NCI-H2029 (cell line): Measurements from ENCODE around the gene ZBTB46.
"Not testable (repeated sequence)": the region's sequence is repeated elsewhere in the genome, so short reads cannot be mapped to it uniquely, and the experiment has no call there.

ENCODE experiments used
- DNase-seq: peaks from one replicate; lab custom pipeline; 2025; lab: John Stamatoyannopoulos, UW

Gene ZBTB46

DNA sequence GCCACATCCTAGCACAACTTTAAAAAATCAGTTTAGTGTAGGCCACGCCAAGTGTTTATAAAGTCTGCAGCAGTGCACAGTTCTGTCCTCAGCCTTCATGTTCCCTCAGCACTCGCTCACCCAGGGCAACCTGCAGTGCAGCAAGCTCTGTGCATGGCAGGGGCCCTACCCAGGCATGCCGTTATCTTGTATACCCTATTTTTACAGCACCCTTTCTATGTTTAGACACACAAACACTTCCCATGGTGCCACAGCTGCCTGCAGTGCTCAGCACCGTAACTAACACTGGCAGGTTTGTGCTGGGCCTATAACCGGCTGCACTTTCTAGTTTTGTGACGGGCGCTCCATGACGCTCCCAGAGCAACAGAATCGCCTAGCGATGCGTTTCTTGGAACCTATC, 43.8 kb downstream of the ZBTB46 start:
- no peak for DNase-seq

DNA sequence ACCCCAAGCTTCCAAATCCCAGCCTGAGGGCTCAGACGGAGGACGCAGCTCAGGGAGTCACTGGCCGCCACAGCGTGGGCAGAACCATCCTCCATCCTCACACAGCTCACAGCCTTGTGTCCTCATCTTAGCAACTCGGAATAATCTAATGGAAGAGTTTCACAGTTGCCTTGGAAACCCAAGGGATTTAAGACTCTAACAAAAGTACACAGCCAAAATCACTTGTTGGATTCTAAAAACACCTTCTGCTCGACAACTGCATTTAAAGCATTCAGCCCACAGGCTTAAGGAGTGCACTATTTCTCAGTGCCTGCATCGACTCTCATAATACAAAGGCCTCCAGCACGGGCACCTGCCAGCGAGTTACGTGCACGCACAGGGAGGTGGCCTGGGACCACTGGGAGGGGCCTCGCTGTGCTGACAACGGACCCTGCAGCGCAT, 45.4 kb downstream of the ZBTB46 start:
- DNase-seq = no peak

DNA sequence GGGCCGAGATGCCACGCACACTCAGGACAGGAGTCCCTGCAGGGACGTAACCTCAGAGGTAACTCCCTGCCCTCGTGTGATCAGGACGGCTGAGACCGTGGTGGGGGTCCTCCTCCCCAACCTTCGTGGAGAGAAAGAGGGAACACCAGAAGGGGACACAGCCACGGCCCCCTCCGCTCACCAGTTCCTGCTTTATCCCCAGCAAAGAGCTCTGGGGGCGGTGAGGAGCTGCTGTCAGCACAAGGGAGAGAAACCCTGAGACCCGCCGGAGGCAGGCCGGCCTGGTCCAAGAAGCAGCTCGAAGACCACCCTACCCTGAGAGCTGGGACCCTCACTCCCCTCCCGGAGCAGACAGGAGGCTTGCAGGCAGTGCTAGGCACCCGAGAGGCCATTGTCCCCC, 47.1 kb downstream of the ZBTB46 start:
- no peak for DNase-seq

DNA sequence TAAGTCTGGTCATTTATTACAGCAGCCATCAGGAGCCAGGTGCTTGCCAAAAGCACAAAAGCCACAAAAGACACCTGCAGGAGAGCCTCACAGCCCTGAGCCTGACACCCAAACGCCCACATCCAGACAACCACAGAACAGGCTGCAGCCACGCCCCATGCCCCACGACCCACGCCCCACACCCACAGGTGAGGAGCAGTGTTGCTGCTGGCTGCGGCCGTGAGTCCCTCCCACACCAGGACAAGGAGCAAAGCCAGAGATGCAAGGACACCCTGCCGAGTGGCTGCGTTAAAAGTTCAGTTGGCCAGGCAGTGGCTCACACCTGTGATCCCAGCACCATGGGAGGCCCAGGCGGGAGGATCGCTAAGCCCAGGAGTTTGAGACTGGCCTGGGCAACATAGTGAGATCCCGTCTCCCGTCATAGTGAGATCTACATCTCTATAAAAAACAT, 48.5 kb downstream of the ZBTB46 start:
- no peak for DNase-seq

DNA sequence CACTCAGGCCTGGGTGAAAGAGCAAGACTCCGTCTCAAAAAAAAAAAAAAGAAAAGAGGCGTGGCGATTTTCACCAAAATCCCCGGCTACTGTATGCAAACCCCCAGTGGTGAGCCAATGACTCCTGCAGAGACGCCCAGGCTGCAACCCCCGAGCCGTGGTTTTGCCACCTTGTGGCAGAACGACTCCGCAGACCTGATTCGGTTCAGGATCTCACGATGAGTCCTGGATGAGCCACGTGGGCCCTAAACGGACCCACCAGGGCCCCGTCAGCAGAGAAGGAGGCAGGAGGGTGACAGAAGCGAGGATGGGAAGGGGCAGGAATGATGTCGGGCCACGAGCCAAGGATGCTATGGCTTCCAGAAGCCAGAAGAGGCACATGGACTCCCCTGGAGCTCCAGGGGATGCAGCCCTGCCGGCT, 49.0 kb downstream of the ZBTB46 start:
- no peak for DNase-seq

DNA sequence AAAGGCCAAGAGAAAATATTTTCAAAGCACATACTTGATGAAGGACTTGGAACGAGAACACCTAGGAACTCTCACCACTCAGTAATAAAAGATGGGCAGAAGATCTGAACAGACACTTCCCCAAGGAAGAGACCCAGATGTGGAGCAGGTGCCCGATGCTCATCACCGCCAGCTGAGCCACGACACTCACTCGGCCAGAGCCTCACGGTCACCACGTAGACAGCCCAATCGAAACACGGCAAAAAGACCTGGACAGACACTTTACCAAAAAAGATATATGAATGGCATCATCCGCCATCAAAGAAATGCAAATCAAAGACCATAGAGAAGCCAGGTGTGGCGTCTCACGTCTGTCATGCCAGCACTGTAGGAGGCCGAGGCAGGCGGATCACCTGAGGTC, 49.9 kb downstream of the ZBTB46 start:
- no peak for DNase-seq

DNA sequence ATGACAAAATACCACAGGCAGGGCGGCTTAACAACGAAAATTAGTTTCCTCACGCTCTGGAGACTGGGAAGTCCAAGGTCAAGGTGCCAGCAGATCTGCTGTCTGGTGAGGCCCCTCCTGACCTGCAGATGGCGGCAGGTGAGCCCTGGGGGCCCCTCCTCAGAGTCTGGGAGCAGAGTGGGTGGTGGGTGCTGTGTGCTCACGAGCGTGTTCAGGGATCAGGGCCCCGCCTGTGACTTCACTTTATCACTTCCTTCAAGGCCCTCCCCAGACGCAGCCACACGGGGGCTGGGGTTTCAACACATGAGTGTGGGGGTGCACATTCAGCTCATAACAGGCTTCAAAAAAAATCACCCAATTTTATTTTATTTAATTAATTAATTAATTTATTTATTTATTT, 52.2 kb downstream of the ZBTB46 start:
- no peak for DNase-seq

DNA sequence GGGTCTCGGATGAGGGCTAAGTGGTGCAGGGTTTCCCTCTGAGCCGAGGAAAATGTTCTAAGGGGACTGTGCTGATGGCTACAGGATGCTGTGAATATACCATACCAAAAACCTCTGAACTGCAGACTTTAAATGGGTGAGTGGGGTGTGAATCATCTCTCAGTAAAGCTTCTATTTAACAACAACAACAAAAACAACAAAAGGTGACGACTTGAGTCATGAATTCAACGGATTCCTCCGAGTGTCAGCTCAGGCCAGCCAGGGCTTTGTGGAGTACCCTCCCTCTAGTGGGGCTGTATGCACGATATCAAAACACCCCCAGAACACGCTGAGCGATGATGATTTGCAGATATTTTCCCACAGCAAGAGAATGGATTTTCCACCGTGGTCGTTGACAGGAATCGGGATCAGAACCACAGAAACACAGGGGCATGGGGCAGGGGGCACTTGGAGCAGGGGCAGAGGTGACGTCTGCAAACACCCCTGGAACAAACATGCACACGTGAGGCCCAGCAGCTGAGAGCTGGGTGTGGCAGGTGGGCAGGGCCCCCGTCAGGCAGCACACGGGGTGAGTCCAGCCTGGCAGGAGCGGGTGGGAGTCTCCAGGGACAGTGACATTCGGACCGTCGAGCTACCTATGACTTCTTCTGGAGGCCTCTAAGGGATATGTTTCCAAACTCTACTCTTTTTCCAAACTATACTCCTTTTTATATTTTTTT, 52.9 kb downstream of the ZBTB46 start:
- no peak for DNase-seq

DNA sequence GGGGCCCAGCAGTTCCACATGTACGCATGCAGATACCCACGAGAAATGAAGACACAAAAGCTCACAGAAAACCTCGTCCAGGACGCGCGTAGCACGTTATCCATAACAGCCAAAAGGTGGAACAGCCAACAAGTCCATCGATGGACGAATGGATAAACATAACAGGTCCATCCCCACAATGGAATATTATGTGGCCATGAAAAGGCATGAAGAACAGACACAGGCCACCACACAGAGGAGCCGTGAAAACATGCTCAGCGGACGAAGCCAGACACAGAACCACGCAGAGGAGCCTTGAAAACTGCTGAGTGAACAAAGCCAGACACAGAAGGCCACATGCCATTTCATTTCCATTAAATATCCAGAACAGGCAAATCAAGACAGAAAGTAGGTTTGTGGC, 53.5 kb downstream of the ZBTB46 start:
- no peak for DNase-seq

DNA sequence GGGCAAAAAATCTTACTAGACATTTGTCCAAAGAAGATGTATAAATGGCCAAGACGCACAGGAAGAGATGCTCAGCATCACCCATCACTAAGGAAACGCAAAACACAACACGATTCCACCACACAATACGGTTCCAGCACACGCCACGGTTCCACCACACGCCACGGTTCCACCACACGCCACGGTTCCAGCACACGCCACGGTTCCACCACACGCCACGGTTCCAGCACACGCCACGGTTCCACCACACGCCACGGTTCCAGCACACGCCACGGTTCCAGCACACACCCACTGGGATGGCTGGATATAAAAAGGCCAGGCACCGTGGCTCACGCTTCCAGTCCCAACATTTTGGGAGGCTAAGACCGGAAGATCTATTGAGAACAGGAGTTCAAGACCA, 54.2 kb downstream of the ZBTB46 start:
- DNase-seq = not testable (repeated sequence)

DNA sequence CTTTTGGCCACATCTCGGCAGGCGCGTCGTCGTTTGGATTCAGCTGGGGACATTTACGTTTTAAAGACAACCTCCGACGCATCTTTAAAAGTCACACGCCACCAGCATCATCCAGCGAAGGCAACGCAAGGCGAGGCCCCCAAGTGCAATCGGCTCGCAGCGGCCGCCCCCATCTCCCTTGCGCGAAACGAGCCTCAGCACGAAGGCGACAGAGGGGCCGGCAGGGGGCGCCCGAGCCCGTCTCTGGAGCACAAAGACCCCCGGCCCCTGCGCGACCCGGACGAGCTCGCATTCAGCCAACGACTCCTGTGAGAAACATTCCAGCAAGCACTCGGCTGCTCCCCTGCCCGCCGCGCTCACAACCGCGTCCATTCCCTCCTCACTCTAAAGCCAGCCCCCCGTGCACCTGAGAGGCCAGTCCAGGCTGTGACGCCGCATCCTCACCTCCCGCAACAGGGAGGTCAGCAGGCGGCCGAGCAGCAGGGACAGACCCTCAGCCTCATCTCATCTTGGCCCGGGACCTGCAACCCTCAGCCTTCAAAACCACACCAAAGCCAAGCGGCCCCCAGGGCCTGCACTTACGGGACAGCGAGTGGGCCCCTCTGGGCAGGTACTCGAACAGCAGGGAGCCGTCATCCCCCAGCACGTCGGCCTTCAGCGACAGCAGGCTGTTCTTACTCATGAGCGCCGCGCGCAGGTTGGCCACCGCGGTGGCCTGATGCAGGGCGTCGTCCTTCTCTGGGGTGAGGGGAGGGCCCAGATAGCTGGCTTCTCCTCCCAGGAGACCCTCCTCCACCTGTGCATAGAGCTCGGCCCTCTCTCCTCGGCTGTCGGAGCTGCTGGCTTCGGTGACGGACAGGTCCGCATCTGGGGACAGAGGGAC, 55.7 kb downstream of the ZBTB46 start:
- DNase-seq = no peak

DNA sequence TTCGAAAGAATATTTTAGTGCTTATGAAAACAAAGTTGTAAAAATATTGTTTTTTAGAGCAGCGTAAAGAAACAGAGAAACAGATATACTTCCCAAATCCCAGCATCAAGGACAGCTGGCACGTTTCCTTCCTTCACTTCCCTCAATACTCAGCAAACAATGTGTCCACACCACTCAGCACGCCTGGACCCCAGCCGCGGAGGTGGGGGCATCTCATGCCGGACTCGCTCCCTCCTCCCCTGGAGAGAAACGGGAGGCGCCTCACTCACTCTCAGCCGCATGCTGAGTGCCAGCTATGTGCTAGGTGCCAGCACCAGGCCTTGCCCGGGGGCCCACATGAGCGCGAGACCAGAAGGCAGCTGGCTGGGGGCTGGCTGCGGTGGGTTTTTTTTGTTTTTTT, 56.8 kb downstream of the ZBTB46 start:
- no peak for DNase-seq

DNA sequence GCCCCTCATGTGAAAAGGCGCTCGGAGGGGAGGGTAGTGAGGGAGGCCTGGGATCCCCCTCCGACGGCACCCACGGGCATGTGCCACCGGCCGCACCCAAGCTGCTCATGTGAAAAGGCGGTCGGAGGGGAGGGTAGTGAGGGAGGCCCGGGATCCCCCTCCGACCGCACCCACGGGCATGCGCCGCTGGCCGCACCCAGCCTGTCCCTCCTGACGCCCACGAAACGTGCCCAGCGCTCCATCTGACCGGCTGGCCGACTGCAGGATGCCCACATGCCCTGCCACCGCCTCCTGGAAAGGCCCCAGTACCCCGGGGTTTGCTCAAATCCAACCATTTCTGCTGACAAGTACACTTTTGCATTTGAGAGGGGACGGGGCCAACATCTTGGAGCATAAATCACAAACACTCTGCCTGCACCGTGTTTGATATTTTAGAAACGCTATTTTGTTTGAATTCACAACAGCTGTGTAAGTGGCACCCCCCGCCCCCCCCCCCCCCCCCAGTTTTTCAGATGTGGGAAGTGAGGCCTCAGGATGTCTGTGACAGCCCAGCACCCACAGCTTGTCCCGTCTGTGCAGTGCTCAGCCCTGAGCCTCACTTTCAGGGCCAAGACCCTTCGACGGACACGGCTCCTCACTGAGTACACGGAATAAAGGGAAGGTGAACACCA, 57.4 kb downstream of the ZBTB46 start:
- no peak for DNase-seq

DNA sequence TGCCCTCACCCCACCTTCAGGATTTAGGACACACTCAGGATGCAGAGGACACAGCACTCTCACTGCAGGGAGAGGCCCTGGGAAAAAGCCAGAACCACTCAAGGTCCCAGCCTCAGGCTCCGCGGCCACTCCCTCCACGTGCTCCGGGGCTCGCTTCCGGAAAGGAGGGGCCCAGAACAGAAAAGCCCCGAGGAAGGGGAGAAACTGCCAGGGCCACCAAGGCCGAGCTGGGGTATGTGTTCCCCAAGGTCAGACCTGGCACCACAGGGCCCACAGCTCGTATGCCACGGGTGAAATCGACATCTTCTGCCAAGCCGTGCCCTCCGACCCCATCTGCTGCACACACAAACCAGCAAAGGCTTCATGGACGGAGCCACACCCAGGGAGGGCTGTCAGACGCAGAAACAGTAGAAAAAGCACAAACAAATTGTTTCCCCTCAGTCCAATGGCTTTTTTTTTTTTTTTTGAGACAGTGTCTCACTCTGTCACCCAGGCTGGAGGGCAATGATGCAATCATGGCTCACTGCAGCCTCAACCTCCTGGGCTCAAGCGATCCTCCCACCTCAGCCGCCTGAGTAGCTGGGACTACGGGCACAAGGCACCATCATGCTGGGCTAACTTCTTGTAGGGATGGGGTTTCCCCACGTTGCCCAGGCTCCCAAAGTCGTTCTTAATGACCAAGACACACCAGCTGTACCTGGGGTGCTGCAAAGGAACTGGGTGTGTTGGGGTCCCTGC, 58.1 kb downstream of the ZBTB46 start:
- DNase-seq = no peak

DNA sequence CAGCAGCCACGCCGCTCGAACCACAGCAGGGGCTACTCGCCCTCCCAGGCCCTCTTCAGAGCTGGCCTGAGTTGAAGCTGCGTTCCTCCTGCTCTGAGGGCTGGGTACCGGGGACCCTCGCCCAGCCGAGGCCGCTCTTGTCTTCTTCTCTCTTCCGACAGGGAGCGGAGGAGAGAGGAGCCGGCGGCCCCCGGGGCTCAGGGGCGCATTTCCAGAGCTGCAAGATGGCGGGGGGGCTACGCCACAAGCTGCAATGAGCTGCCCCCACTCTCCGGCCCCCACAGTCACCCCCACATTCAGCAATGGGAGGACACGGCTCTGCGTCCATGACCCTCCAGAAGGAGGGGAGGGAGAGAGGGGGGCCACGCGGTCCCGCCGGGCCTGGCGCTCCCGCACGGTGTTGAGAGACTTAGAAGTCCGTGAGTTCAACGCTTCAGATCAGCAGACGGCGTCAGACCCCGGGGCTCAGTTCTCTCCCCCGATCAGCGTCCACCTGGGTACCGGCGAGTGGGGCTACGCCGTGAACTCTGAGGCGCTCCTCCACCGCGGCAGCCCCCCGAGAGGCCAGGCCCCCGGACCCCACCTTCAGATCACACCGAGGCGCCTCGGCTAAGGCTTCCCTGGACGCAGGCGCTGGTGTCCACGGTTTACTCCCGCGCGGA, 59.9 kb downstream of the ZBTB46 start:
- DNase-seq = no peak

DNA sequence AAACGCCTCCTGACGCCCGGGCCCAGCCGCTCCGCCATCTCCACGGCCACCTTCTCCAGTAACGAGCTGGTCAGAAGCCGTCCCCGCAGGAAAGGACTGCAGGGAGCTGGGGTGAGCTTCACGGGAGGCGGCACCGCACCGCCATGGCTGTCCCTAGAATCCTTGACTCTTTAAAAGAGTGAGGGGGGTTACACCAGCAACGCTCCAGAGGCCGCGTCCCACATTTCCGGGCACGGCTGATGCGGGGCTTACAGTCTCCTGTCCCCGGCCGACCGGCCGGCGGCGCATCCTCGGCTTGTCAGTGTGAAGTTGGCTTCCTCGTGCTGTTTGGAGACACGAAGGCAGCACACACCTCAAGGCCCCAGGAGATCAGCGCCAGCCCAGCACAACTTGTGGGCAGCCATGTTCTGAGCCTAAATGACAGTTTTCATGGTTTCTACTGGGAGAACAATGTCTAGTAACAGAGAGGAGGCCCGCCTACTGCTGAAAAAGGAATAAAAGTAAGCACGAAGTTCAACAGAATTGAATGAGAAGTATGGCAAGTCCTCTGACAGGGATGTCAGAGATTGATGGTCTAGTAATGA, 61.1 kb downstream of the ZBTB46 start:
- no peak for DNase-seq

DNA sequence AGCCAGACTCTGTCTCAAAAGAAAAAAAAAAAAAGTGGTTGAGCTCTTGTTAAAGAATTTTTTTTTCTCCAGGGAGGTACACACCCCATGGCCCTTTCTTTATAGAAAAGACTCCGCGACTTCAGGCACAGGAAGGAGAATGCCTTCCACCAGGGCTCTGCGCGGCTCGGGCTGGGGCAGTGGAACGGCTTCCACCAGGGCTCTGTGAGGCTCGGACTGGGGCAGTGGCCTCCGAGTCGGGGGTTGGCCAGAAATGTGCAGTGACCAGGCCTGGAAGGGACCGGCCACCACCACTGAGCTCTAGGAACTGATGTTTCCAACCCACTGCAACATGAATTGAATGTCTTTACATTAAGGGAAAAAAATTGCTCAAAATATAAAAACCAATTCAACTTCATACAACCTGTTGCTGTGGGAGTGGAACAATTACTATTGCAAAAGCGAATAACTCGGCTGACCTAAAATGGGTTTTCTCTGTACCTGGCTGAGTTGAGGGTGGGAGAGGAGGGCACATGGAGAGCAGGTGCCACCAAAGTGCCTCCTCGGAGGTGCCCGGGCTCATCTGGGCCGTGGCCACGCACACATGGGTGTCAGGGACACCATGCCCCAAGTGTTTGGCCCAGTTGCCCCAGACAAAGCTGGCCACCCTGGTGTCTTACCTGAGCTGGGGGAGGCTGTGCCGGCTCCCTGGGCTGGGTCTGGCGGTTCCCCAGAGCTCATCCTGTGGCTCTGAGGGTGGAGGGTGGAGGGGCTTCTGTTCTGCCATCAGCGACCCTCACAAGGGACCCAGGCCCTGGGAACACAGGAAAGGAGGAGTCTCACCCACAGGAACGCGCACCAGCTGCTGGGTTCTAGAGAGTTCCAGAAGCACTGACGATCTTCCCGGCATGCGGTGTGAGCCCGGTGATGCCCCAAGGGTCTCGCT, 62.2 kb downstream of the ZBTB46 start:
- no peak for DNase-seq

DNA sequence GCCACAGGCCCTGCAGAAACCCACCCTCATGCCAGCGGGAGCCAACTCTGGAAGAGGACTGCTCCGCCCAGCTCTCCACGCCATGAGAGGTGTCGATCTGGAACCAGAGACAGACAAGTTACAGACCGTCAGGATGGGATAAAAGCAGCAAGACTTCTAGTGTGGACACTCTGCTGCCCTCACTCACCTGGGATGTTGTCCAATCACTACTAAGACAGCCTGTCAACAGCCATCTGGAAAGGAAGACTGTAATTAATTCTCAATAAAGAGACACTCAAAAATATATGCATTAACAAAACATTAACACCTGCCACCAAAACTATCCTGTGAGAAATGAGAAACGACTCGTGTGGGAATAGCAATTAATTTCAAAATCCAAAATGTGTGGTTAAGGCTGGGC, 63.2 kb downstream of the ZBTB46 start:
- DNase-seq = no peak

DNA sequence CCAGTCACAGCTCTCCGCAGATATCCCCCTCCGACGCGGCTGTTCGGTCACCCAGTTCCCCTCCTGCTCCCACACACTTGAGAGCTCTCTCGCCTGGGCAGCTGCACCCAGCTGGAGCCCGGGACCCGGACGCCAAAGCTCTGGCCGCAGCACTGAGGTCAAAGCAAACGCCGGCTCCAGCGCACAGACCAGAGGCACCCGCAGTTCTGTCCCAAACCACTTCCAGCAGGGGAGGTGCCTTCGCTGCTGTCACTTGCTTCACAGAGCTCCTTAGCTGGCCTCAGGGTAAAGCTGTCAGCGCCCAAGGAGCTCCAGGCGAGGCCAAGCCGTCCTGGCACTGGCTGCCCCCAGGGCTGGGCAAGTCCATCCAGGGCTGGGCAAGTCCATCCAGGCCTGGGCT, 63.6 kb downstream of the ZBTB46 start:
- no peak for DNase-seq
